WERI-Rb-1 (cell line): ENCODE measurements around the gene RAC2.

Source experiments
- DNase-seq: peaks from one replicate; pipeline ENCODE4 v3.0.0-alpha.2; 2020
- H3K27ac ChIP-seq: fragments of 250-450 bp; sonication (Bioruptor Pico); 2 replicates; pipeline ENCODE4 v1.5.1; 2020; ENCODE audit warnings: mild to moderate bottlenecking, moderate library complexity
- H3K27me3 ChIP-seq: fragments of 250-450 bp; sonication (Bioruptor Pico); 2 replicates; pipeline ENCODE4 v1.5.1; 2021; ENCODE audit warnings: mild to moderate bottlenecking, low read depth, moderate library complexity; ENCODE audit not compliant: insufficient read depth, severe bottlenecking
- H3K36me3 ChIP-seq: fragments of 250-450 bp; sonication (Bioruptor Pico); 2 replicates; pipeline ENCODE4 v1.5.1; 2020; ENCODE audit warnings: mild to moderate bottlenecking, moderate library complexity
- H3K4me3 ChIP-seq: 2 replicates; pipeline ENCODE4 v1.5.1; 2011; ENCODE audit warnings: low read depth, mild to moderate bottlenecking, control low read depth, low read length
- H3K9me3 ChIP-seq: fragments of 250-450 bp; sonication (Bioruptor Pico); 2 replicates; pipeline ENCODE4 v1.5.1; 2021; ENCODE audit warnings: mild to moderate bottlenecking, moderate library complexity; ENCODE audit not compliant: severe bottlenecking
- CTCF ChIP-seq: IDR thresholded peaks from 2 replicates; pipeline ENCODE4 v1.5.1; 2011; ENCODE audit warnings: low read depth, mild to moderate bottlenecking, control low read depth, inconsistent platforms, low read length

The RAC2 gene

GRCh38 chr22:37262346-37262745 is 18.3 kb upstream of the RAC2 start:
- Histone ChIP-seq H3K27me3 (no peaks in the 10 kb centered on the region), H3K36me3 (peaks cover 9% of the 10 kb centered on the region), H3K9me3 (peaks cover 13% of the 10 kb centered on the region), H3K4me3 (no peak overlapping the region), H3K27ac (no peak overlapping the region)
- no peak for DNase-seq
- no peak for TF ChIP-seq CTCF

- Histone ChIP-seq H3K27ac (peak overlapping the region; percentile 46), H3K36me3 (peaks cover 9% of the 10 kb centered on the region), H3K4me3 (peak overlapping the region; percentile 21), H3K9me3 (peaks cover 13% of the 10 kb centered on the region), H3K27me3 (no peaks in the 10 kb centered on the region)
- peak; percentile 76 for DNase-seq
- TF ChIP-seq CTCF, result peak; percentile 91
Observed at GRCh38 chr22:37260901-37261336, 16.9 kb upstream of the RAC2 start.

GRCh38 chr22:37260155-37260795 is 16.2 kb upstream of the RAC2 start:
- peak overlapping the region; percentile 46 for H3K27ac ChIP-seq
- no peaks in the 10 kb centered on the region for H3K27me3 ChIP-seq
- peaks cover 13% of the 10 kb centered on the region for H3K9me3 ChIP-seq
- no peak for TF ChIP-seq CTCF
- no peak for DNase-seq
- peaks cover 9% of the 10 kb centered on the region for H3K36me3 ChIP-seq
- H3K4me3 ChIP-seq, result peak overlapping the region; percentile 51

- DNase-seq, result peak; percentile 71
- H3K4me3 ChIP-seq, result peak overlapping the region; percentile 51
Observed at GRCh38 chr22:37259540-37260029, 15.5 kb upstream of the RAC2 start.

GRCh38 chr22:37258753-37259401 is 14.8 kb upstream of the RAC2 start:
- no peaks in the 10 kb centered on the region for H3K27me3 ChIP-seq
- peak overlapping the region; percentile 51 for H3K4me3 ChIP-seq
- no peak for TF ChIP-seq CTCF
- peak overlapping the region; percentile 68 for H3K27ac ChIP-seq
- DNase-seq, result peak; percentile 60
- H3K36me3 ChIP-seq, result peaks cover under 1% of the 10 kb centered on the region; the same call in 1 of the 2 replicates
- H3K9me3 ChIP-seq, result peaks cover 3% of the 10 kb centered on the region

More at GRCh38 chr22:37259540-37260029, 15.5 kb upstream of the RAC2 start:
- peaks cover 6% of the 10 kb centered on the region for H3K36me3 ChIP-seq
- peak overlapping the region; percentile 68 for H3K27ac ChIP-seq
- TF ChIP-seq CTCF, result peak; percentile 82
- peaks cover 10% of the 10 kb centered on the region for H3K9me3 ChIP-seq
- no peaks in the 10 kb centered on the region for H3K27me3 ChIP-seq
